ENCODE measurements around the gene CBX6.

DNA sequence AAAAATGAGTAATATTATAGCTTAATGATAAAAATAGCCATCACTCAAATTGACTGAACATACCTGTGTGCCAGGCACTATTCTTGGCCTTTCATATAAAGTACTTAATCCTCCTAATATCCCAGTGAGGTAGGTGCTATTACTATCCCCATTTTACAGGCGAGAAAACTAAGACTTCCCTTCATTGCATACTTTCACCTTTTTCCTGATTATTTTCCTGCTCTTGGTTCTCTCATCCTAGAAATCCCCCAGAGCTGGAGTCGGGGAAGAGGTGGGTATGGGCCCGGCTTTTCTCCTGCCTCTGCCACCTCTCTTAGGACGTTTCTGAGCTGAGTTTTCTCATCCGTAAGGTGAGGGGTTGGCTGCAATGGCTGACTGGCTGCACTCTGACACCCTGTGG is 30.4 kb downstream of the CBX6 start:
- TF ChIP-seq POLR2AphosphoS5 (IDR thresholded peaks at IDR 0.05; ENCODE audit: low read depth, low read length) (no peak), TAF1 (IDR thresholded peaks at IDR 0.05; ENCODE audit: borderline replicate concordance, insufficient read depth, low read length) (no peak)
- TF ChIP-seq, protein P1, sequence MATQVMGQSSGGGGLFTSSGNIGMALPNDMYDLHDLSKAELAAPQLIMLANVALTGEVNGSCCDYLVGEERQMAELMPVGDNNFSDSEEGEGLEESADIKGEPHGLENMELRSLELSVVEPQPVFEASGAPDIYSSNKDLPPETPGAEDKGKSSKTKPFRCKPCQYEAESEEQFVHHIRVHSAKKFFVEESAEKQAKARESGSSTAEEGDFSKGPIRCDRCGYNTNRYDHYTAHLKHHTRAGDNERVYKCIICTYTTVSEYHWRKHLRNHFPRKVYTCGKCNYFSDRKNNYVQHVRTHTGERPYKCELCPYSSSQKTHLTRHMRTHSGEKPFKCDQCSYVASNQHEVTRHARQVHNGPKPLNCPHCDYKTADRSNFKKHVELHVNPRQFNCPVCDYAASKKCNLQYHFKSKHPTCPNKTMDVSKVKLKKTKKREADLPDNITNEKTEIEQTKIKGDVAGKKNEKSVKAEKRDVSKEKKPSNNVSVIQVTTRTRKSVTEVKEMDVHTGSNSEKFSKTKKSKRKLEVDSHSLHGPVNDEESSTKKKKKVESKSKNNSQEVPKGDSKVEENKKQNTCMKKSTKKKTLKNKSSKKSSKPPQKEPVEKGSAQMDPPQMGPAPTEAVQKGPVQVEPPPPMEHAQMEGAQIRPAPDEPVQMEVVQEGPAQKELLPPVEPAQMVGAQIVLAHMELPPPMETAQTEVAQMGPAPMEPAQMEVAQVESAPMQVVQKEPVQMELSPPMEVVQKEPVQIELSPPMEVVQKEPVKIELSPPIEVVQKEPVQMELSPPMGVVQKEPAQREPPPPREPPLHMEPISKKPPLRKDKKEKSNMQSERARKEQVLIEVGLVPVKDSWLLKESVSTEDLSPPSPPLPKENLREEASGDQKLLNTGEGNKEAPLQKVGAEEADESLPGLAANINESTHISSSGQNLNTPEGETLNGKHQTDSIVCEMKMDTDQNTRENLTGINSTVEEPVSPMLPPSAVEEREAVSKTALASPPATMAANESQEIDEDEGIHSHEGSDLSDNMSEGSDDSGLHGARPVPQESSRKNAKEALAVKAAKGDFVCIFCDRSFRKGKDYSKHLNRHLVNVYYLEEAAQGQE (IDR thresholded peaks at IDR 0.05; ENCODE audit: insufficient read depth in 1 of 2, low read depth in 2 of 2, low read length in 2 of 2): no peak

Data from PFSK-1 (cell line).